ENCODE data around the gene NKX6-2.

The NKX6-2 gene

DNA sequence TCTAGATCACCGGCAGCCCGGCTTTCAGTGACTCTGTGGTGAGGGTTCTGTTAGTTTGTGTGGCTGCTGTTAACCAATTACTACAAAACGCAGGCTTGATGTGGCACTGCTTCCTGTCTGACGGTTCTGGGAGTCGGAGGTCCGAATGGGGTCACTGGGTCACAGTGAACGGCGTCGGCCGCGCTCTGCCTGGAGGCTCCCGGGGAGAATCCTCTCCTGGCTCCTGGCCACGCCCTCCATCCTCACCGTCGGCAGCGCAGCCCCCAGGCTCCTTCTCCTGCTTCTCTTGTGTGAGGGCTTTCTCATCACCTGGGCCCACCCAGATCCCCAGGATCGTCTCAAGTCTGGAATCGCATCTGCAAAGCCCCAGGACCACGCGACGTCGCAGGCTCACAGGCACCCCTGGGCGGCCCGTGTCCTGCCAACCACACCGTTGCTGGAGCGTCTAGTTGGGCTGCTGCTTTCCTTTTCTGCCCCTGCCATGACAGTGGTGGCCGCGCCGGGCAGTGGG, 31.8 kb upstream of the NKX6-2 start:
- no peak overlapping the region for H3K4me3 ChIP-seq (ENCODE audit: low read depth, low read length)
- no peaks in the 10 kb centered on the region for H3K36me3 ChIP-seq (ENCODE audit: control insufficient read depth in 2 of 2, insufficient read depth in 1 of 2, low read length in 2 of 2)
- POLR2A ChIA-PET: no interaction called here
- CTCF ChIA-PET: interaction anchor here (0.7 kb wide), 1 partner anchor 62 kb away, joined by 3 read pairs; no protein-coding TSS in a partner anchor
- H3K4me1 ChIP-seq (ENCODE audit: control insufficient read depth, insufficient read depth, low read length): no peaks in the 10 kb centered on the region
- no peaks in the 10 kb centered on the region for H3K9me3 ChIP-seq (ENCODE audit: control insufficient read depth, insufficient read depth, low read depth, low read length)
- no peak overlapping the region for H3K27ac ChIP-seq (ENCODE audit: extremely low read depth, low read depth, low read length)
- TF ChIP-seq, protein P1, sequence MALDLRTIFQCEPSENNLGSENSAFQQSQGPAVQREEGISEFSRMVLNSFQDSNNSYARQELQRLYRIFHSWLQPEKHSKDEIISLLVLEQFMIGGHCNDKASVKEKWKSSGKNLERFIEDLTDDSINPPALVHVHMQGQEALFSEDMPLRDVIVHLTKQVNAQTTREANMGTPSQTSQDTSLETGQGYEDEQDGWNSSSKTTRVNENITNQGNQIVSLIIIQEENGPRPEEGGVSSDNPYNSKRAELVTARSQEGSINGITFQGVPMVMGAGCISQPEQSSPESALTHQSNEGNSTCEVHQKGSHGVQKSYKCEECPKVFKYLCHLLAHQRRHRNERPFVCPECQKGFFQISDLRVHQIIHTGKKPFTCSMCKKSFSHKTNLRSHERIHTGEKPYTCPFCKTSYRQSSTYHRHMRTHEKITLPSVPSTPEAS (tag by site-specific recombination; IDR thresholded peaks at IDR 0.05): no peak
- TF ChIP-seq ZNF548 (tag by site-specific recombination; IDR thresholded peaks at IDR 0.05): no peak
- TF ChIP-seq, protein P2, sequence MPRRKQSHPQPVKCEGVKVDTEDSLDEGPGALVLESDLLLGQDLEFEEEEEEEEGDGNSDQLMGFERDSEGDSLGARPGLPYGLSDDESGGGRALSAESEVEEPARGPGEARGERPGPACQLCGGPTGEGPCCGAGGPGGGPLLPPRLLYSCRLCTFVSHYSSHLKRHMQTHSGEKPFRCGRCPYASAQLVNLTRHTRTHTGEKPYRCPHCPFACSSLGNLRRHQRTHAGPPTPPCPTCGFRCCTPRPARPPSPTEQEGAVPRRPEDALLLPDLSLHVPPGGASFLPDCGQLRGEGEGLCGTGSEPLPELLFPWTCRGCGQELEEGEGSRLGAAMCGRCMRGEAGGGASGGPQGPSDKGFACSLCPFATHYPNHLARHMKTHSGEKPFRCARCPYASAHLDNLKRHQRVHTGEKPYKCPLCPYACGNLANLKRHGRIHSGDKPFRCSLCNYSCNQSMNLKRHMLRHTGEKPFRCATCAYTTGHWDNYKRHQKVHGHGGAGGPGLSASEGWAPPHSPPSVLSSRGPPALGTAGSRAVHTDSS (tag by site-specific recombination; IDR thresholded peaks at IDR 0.05): no peak

DNA sequence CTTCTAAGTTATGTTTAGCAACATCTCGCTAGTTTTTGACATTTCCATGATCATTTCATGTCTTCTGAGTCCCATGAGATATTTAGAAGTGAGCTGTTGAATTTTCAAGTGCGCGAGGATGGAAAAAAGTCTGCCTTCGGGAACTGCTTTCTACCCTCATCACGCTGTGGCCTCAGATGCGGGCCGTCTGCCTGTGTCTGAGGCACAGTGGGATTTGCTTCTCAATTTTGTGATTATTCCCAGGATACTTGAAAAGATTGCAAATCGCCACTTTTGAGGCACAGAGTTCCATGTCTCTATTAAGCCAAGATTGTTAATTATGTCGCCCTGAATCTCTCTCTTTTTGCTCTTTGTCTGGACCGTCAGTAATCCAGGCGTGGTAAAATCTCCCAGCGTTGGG, 30.8 kb upstream of the NKX6-2 start:
- H3K4me1 ChIP-seq (ENCODE audit: control insufficient read depth, insufficient read depth, low read length): no peaks in the 10 kb centered on the region
- no peak overlapping the region for H3K27ac ChIP-seq (ENCODE audit: extremely low read depth, low read depth, low read length)
- no peaks in the 10 kb centered on the region for H3K36me3 ChIP-seq (ENCODE audit: control insufficient read depth in 2 of 2, insufficient read depth in 1 of 2, low read length in 2 of 2)
- POLR2A ChIA-PET: no interaction called here
- H3K4me3 ChIP-seq (ENCODE audit: low read depth, low read length): no peak overlapping the region
- no peaks in the 10 kb centered on the region for H3K9me3 ChIP-seq (ENCODE audit: control insufficient read depth, insufficient read depth, low read depth, low read length)
- TF ChIP-seq ZBTB48 (tag by site-specific recombination; IDR thresholded peaks at IDR 0.05) (no peak), ZNF223 (tag by site-specific recombination; IDR thresholded peaks at IDR 0.05) (no peak), ZNF404 (tag by site-specific recombination; IDR thresholded peaks at IDR 0.05) (no peak), ZNF133 (tag by site-specific recombination; IDR thresholded peaks at IDR 0.05) (no peak), ZNF24 (tag by site-specific recombination; IDR thresholded peaks at IDR 0.05) (no peak), ZNF138 (tag by site-specific recombination; IDR thresholded peaks at IDR 0.05; ENCODE audit: borderline replicate concordance) (no peak), ZNF37A (tag by site-specific recombination; IDR thresholded peaks at IDR 0.05) (no peak), MZF1 (tag by site-specific recombination; IDR thresholded peaks at IDR 0.05; ENCODE audit: borderline replicate concordance) (no peak), ZNF266 (tag by site-specific recombination; IDR thresholded peaks at IDR 0.05; ENCODE audit: low read depth) (no peak), ZFP3 (tag by site-specific recombination; IDR thresholded peaks at IDR 0.05; ENCODE audit: low read depth) (no peak), ZNF146 (tag by site-specific recombination; IDR thresholded peaks at IDR 0.05) (no peak), ZNF311 (tag by site-specific recombination; IDR thresholded peaks at IDR 0.05; ENCODE audit: borderline replicate concordance) (no peak)
- TF ChIP-seq, protein P3, sequence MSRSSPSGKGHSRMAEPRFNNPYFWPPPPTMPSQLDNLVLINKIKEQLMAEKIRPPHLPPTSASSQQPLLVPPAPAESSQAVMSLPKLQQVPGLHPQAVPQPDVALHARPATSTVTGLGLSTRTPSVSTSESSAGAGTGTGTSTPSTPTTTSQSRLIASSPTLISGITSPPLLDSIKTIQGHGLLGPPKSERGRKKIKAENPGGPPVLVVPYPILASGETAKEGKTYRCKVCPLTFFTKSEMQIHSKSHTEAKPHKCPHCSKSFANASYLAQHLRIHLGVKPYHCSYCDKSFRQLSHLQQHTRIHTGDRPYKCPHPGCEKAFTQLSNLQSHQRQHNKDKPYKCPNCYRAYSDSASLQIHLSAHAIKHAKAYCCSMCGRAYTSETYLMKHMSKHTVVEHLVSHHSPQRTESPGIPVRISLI (tag by site-specific recombination; IDR thresholded peaks at IDR 0.05): no peak
- TF ChIP-seq, protein P4, sequence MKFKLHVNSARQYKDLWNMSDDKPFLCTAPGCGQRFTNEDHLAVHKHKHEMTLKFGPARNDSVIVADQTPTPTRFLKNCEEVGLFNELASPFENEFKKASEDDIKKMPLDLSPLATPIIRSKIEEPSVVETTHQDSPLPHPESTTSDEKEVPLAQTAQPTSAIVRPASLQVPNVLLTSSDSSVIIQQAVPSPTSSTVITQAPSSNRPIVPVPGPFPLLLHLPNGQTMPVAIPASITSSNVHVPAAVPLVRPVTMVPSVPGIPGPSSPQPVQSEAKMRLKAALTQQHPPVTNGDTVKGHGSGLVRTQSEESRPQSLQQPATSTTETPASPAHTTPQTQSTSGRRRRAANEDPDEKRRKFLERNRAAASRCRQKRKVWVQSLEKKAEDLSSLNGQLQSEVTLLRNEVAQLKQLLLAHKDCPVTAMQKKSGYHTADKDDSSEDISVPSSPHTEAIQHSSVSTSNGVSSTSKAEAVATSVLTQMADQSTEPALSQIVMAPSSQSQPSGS (tag by site-specific recombination; IDR thresholded peaks at IDR 0.05; ENCODE audit: low read depth): no peak
- TF ChIP-seq, protein P5, sequence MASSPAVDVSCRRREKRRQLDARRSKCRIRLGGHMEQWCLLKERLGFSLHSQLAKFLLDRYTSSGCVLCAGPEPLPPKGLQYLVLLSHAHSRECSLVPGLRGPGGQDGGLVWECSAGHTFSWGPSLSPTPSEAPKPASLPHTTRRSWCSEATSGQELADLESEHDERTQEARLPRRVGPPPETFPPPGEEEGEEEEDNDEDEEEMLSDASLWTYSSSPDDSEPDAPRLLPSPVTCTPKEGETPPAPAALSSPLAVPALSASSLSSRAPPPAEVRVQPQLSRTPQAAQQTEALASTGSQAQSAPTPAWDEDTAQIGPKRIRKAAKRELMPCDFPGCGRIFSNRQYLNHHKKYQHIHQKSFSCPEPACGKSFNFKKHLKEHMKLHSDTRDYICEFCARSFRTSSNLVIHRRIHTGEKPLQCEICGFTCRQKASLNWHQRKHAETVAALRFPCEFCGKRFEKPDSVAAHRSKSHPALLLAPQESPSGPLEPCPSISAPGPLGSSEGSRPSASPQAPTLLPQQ (tag by site-specific recombination; IDR thresholded peaks at IDR 0.05): no peak
- TF ChIP-seq, protein P6, sequence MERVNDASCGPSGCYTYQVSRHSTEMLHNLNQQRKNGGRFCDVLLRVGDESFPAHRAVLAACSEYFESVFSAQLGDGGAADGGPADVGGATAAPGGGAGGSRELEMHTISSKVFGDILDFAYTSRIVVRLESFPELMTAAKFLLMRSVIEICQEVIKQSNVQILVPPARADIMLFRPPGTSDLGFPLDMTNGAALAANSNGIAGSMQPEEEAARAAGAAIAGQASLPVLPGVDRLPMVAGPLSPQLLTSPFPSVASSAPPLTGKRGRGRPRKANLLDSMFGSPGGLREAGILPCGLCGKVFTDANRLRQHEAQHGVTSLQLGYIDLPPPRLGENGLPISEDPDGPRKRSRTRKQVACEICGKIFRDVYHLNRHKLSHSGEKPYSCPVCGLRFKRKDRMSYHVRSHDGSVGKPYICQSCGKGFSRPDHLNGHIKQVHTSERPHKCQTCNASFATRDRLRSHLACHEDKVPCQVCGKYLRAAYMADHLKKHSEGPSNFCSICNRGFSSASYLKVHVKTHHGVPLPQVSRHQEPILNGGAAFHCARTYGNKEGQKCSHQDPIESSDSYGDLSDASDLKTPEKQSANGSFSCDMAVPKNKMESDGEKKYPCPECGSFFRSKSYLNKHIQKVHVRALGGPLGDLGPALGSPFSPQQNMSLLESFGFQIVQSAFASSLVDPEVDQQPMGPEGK (tag by site-specific recombination; IDR thresholded peaks at IDR 0.05): no peak
- TF ChIP-seq, protein P7, sequence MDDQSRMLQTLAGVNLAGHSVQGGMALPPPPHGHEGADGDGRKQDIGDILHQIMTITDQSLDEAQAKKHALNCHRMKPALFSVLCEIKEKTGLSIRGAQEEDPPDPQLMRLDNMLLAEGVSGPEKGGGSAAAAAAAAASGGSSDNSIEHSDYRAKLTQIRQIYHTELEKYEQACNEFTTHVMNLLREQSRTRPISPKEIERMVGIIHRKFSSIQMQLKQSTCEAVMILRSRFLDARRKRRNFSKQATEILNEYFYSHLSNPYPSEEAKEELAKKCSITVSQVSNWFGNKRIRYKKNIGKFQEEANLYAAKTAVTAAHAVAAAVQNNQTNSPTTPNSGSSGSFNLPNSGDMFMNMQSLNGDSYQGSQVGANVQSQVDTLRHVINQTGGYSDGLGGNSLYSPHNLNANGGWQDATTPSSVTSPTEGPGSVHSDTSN (CRISPR knock-in tag; IDR thresholded peaks at IDR 0.05): no peak
- TF ChIP-seq, protein P8, sequence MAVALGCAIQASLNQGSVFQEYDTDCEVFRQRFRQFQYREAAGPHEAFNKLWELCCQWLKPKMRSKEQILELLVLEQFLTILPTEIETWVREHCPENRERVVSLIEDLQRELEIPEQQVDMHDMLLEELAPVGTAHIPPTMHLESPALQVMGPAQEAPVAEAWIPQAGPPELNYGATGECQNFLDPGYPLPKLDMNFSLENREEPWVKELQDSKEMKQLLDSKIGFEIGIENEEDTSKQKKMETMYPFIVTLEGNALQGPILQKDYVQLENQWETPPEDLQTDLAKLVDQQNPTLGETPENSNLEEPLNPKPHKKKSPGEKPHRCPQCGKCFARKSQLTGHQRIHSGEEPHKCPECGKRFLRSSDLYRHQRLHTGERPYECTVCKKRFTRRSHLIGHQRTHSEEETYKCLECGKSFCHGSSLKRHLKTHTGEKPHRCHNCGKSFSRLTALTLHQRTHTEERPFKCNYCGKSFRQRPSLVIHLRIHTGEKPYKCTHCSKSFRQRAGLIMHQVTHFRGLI (tag by site-specific recombination; IDR thresholded peaks at IDR 0.05): no peak
- CTCF ChIA-PET: interaction anchor here (0.7 to 1.8 kb wide), 3 partner anchors 14 to 24 kb away, joined by 3 to 5 read pairs (median 3); no protein-coding TSS in a partner anchor

Measured in HEK293 (cell line).